ENCODE measurements around the gene TKT.

The TKT gene

DNA sequence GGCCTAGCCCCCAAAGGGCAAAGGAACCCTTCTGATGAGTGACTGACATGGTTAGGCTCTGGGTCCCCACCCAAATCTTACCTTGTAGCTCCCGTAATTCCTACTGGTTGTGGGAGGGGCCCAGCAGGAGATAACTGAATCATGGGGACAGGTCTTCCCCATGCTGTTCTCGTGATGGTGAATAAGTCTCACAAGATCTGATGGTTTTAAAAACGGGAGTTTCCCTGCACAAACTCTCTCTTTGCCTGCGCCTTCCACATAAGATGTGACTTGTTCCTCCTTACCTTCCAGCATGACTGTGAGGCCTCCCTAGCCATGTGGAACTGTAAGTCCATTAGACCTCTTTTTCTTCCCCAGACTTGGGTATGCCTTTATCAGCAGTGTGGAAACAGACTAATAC is 16.9 kb downstream of the TKT start:
- DNase-seq, result no peak

DNA sequence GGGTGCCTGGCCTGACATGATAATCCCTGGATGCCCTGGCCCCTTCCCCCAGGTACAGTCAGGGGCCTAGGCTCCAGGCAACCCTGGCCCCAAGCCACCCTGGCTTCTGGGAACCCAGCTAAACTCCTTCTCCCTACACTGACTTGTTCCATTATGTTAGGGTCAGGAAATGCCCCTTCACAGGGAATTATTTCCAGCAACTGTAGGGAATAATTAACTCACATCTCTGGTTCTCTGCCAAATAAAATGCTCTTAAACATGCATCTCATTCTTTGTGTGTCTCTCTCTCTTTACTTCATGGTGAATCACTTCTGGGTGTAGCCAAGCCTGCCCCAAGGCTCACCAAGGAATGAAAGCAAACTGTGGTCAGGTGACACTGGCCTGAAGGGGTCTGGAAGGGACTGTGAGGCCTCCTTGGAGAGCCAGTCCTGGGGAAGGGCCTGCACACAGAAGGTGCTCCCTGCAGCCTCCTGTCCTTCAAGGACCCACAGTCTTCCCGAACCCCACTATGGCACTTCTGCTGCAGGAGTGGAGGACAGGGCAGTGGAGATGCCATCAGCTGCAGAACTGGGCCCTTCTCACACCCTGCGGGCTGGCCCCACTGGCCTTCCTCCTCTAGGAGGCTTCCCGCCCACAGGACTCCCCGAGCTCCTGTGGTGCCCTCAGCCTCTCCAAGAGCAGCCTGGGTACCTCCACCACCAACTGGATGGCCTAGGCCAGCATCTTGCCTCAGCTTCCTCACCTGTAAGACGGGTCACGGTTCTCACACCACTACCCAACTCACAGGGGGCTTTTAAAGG is 17.6 kb downstream of the TKT start:
- no peak for DNase-seq

DNA sequence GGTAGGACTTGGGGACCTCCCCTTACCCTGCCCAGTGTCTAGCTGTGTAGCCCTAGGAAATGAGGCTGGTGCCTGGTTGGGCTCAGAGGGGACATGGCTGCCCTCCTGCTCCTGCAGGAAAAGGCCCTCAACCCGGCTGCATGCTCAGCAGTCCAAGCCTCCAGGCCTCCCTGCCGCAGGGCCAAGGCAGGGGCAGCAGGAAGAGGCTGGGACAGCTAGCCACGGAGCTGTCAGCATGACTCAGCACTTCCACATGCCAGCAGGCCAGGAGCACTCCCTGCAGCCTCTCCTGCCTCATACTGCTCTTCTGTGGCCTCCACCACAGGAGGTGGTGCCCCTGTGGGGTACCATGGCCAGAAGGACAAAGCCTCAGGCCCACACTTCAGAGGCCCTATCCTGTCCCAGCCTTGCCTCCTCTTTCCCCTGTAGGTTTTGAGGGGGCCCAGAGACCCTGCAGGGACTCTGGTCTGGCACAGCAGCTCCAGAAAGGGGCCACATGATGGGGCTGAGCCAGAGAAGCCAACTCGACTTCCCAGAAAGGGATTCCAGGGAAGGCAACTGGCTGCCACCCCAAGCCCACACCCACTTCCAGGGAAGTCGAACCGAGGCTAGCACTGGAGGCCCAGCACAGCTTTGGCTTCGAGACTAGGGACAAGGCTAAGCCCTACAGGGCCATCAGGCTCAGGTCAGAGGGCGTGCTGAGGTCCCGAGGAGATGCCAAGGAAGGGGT is 19.5 kb downstream of the TKT start:
- no peak for DNase-seq

DNA sequence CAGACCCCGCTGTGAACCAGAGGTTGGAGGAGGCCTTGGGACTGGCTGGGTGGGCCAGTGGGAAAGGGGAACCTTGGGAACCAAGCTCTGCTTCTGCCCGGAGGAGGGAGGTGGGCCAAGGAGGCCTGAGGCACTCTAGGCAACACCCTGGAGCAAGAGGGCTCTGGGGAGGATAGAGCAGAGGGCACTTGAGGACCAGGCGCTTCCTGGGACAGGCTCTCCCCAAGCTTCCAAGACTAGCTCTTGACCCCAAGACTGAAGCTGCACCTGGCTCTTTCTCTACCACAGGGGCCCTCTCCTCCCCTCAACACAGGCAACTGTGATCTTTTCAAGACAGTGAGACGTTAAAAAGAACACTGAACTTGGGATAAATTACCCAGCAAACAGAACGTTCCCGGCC is 20.3 kb downstream of the TKT start:
- no peak for DNase-seq

DNA sequence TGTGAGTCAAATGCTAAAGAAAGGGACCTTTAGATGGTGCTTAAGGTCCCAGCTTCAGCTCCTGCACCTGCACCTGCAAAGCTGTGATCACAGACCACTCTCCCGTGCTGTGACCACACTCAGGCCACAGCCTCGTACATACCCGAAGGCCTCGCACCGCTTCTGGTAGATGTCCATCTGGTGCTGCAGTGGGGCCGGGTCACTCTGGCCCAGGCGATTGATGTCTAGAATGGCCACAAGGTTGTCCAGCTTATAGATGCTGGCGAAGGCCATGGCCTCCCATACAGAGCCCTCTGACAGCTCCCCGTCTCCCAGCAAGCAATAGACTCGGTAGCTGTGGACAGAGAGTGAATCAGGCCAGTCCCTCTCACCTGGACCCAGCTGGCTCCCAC is 21.0 kb downstream of the TKT start:
- no peak for DNase-seq

DNA sequence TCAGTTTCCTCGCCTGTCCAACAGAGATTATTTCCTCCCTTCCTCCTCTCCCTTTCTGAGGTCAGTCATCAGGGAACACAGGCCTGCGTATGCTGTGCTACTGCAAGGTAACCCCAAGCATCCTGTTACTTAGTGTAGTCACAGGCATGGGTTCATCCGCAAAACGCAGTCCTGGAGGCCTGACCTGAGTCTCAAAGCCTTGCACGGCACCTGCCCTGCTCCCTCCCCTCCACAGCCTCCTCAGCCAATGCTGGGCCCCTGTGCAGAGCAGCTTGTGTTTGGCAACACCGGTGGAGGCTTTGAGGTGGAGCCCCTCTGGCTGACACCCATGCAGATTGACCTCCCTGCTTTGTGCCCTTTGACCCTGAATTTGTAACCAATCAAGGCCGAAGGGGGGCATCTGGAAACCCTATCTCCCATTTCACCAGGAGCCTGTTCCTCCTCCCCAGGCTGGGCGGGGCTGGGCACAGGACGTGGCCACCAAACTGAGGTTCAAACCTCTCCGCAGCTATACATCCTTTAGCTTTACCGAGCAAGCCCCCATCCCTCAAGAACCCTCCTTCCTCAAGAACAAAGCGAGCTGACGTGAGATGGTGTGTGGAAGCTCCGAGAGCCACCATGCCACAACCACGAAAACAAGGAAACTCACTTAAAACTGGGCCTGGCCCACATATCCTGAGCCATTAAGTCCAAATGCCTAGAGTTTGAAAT is 21.5 kb downstream of the TKT start:
- no peak for DNase-seq

DNA sequence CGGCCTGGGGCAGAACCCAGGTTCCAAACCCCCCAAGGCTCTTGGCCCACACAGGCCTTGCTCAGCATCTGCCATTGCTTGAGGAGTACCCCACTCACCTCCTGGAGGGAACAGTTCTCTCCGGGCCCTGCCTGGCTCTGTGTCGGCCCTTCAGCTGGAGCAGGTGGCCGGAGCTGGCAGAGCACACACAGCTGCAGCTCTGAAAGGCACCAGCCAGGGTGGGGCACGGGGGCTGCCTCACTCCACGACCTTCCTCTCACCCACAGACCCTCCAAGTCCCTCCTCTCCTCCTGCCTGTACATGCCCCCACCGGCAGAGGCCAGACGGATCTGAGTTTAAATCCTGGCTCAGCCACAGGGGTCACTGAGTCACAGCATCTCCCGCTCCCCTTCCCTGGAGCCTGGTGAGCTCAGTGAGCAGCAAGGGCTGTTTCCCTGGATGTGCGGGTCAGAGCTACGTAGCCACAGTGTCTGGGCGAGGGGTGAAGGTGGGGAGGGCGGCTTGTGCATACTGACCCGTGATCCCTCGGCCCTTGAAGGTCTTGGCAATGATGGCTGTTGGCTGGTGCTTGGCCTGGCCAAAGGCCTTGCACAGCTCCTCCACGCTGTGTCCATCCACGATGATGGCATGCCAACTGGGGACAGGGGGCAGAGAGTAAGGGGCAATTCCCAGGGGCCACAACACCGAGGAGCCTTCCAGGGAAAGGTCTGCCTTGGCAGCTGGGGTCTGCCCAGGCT is 23.0 kb downstream of the TKT start:
- no peak for DNase-seq

DNA sequence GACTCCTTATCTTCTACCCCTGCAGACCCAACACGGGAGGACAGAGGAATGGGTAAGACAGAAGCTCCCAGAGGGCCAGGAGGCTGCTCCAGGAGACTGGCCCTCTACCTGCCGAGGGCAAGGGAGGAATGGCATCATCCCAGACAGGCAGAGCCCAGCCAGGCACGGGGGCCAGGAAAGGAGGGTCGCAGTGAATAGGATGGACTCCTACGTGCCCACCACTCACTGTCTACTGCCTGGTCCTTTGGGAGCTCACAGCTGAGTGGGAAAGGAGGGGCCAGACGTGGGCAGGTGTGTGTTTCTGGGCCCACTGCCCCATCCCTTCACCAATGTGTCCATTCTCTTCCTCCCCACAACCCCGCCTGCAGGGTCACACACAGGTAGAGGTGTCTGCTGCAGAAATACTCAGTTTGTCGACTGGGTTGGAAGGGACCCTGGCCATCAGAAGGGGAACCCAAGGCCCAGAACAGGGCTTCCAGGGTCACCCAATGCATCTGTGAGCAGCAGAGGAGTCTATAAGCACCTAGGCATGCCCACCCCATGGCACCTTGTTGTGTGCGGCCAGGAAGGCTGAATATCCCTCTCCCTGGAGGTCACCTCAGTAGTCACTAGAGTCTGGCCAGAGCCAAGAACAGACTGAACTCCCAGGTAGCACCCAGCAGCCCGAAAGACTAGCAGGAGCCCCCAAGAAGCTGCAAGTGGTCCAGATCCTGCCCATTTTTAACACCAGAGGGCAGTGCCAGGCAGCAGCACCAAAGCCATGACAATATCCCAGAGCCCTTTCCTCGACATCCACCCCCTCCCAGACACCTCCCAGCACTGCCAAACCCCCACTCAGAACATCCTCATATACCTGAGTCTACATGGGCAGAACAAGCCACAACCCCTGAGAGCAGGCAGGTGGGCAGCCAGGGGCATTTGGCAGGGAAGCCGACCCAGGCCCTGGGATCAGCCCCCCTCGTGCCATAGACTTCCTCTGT is 24.0 kb downstream of the TKT start:
- DNase-seq, result no peak

DNA sequence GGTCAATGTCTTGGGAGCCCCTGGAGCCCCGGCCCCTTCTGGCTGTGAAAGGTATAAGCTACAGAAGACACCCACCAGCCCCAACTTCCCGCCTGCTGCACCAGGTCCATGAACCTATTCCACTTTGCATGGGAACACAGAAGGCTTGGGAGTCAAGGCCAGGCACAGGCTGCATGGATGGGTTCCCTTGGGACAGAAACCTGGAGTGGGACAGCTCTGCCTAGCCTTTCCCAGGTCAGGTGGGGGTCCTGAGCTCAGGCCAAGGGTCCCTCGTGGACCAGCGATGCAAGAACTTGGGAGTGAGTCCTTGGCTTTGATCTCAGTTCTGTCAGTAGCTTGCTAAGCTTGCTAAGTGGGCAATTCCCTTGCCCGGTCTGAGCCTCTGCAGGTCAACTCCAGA is 25.0 kb downstream of the TKT start:
- no peak for DNase-seq

DNA sequence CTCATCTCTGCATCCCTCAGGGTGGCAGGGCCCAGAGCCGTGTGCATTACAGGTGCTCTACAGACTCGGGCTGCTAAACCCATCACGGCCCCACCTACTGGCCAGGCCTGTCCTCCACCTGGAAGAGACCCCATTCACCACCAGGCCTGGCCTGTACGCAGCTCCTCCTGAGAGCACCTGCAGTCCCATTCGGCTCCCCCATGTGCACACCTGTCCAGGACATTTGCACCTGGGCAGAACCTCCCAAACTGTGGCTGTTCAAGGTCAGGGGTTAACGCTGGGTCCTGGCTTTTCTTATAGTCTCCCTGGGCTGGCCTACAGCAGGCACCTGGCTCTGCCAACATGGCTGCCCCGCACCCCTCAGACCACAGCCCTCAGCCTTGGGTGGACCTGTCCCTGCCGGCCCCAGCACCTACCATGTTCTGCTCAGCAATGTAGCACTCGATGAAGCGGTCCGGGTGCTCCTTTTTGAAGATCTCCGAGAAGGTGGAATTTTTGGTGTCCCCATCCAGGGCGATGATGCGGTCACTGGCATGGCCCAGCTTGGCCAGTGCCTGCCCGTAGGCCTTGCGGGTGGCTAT is 25.7 kb downstream of the TKT start:
- no peak for DNase-seq

DNA sequence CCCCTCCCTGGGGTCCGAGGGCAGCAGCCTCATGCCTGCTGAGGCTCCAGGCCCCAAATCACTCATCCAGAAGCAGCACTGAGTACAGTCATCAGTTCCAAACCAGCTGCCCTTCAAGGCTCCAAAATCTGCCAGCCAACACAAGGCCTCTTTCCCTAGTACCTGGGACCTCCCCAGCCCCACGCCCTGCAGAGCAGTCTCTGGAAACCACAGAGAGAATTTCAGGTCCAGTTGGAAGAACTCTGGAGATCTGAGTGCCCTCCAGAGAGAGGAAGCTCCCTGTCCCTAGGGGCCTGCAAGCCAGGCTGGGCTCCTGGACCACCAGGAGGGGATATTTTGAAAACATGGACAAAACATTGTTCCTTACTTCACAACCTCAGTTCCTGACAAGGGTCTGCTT is 26.2 kb downstream of the TKT start:
- DNase-seq, result no peak

DNA sequence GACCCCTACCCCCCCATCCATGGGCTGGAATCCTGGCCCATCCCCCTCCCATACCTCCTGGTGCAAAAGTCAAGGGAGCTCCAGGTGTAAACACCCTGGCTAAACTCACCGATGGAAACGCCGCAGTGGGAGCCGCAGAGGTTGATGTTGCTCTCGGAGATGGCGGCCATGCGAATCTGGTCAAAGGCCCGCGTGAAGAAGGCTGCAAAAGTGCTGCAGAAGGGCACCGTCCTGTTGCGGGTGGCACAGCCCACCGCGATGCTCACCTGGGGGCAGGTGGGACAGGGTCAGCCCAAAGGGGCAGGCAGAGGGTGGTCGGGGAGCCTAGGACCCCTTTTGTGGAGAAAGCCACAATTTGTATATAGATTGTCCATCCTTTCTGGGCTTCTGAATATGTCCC is 26.7 kb downstream of the TKT start:
- no peak for DNase-seq

DNA sequence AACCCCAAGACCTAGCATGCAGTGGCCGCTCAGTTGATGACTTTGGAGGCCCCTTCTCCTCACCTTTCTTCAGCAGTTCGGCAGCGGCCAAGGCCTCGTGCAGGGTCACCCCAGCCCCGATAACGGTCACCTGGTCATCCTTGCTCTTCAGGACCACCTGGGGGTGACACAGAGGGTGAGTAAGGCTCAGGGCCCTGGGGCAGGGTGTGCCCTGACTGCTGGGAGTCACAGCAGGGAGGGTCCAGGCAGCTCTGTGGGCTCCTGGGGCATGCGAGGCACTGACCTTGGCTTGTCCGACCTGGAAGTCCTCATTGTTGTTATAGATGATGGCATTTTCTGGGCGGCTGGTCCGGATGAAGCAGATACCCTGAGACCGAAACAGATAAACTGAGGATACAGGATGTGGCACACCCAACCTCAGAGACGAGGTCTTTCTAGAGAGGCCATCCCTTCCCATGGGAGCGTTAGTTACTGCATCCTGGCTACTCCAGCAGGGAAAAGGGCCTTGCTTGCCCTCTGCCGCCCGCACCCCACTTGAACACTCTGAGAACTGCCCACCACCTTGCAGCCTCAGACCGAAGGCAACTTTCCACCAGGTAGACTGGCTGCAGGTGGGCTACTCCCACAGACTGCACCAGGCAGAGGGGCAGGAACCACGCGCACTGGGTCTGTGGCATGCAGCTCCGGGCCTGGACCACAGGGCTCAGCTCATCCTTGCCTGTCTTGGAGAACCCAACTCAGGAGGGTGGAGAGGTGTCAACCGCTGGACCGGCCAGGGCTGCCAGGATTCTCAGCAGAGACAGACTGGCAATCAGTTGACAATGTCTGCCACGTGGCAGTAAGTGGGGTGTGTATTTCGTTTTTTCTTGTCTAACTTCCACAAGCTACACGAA is 27.6 kb downstream of the TKT start:
- no peak for DNase-seq

DNA sequence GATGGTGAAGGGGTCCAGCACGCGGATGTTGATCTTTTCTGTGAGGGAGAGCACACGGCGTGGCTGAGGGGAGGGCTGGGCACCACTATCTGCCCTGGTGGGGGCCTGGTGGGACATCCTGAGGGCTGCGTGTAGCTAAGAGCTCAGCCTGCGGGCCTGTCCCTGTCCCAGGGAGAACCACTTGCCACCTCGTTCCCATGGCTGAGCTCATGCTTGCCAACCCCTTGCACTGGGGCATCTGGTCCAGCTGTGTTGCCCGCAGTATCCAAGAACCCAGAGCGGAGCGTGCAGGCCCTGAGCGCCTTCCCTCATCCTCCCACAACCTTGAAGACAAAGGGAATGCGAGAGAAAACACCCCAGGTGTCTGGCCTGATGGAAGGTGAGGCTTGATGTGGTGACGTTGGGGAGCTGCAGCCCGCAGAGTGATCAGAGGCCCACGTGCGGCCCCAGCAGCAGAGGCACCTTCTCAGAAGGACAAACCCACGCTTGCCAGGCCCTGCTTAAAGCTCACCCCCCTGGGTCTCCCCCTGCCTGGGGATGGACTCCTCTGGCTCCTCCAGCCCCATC is 28.9 kb downstream of the TKT start:
- DNase-seq, result no peak

DNA sequence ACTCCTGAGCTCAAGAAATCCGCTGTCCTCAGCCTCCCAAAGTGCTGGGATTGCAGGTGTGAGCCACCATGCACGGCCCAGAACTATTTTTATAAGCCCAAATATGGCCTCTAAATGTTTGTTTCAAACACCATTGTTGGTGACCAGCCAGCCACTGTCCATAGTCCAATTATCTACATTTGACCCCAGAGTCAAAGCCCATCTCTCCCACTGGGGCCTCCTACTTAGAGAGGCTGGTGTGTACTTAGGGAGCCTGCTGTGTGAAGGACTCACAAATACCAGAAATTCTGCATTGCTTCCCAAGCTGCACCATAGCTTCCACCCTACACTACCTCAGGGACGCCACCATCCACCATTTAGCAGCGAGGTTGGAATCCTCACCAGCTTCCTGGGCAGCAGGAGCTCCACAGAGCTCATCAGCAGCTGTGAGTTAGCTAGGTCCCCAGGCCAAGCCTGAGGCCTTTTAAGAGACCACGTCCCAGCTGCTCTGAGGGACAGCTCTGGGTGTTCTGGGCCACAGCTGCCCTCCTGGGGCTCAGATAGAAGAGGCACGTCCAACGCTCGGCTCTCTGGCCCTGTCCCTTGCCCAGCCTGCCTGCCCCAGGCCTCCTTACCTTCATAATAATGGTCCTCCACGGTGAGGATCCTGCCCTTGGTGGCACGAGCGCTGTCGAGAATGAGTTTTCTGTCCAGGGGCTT is 29.5 kb downstream of the TKT start:
- no peak for DNase-seq

DNA sequence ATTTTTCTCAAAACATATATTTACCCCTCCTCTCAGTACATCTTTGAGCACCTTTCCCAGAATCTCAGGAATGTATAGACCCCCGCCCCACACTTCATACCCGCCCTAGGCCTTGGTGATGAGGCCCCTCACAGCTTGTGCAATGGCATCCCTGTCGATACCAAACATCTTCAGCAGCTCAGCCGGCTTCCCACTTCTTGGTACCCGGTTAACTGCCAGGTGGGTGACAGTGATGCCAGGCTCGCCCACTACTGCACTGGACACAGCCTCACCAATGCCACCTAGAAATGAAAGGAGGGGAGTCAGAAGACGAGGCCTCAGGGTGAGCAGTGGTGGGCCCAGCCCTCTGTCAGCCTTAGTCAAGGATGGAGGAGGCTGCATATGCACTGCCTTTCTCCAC is 30.2 kb downstream of the TKT start:
- no peak for DNase-seq

DNA sequence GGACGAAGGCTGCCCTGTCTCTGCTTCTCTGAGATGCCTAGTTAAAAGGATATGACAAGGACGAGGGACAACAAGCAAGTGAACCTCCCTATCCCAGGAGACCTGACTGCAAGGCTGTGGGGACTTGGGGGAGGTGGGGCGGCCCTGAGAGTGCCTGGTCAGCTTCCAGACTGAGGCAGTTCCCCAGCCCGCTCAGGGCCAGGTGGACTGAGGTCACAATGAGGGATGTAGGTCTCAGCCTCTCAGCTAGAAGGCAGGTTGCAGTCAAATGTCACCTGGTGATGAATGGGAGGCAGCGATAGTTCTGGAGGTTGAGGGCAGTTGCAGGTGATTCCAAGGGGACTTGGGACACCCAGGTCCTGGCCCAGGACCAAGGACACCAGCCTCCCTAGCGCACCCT is 30.6 kb downstream of the TKT start:
- no peak for DNase-seq

DNA sequence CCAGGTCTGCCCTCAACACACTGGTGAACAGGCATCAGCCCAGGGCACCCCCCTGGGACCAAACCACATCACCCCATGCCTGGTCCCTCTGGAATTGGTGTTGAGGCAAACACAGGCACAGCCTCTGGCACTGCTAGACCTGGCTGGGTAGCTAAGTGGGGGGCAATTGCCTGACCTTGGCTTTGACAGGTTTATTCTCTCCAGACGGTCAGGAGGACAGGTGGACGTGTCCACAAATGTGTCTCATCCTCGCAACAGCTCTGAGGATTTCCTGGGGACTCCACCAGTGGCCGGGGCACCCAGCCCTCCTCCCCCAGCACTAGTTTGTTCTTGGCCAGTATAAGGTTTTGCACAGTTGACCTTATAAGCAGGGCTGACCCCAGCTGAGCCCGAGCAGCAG is 31.3 kb downstream of the TKT start:
- DNase-seq, result no peak

DNA sequence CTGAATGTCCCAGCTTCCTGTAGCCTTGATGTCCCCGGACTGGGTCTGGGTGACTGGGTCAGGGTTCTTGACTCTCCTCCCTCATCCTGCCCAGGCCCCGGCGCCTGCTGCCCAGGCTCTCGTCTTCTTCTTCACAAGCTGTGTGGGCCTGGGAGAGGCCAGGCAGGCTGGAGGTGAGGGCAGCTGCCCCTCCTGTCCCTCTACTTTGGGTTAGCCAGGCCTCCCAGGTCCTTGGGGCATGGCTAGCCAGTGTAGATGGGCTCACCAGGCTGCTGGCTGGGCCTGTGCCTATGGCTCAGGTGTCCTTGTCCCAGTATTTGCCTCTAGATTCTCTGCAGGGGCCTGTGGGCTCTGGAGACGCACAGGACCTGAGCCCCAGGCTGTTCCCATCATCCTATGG is 31.8 kb downstream of the TKT start:
- DNase-seq, result no peak

DNA sequence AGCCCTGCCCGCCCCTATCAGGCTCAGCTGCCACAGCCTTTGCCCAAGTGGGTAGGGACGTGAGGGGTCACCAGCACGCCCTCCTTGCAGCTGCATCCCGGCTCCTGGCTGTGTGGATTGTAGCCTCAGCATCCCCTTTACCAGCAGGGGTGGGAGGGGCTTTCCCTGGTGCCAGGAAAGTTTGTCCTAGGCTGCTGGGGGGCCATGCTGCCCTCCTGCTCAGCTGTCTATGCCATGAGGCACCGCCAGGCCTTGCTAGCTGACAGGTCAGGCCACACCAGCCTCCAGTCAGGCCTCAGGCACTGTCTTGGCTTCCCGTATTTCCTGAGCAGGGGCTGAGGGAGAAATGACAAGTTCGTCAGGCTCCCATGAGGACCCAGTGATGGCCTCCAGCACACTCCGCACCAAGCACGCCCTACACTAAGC is 32.3 kb downstream of the TKT start:
- DNase-seq, result no peak

Measured in cerebellar nuclear complex (tissue), 1 donor.